Measurements from ENCODE around the gene ARHGEF37.
"Not testable (repeated sequence)": the region's sequence is repeated elsewhere in the genome, so short reads cannot be mapped to it uniquely, and the experiment has no call there.

The ARHGEF37 gene

GRCh38 chr5:149572170-149572569, 9.1 kb upstream of the ARHGEF37 start:
- no peak for DNase-seq

GRCh38 chr5:149572576-149573231, 8.6 kb upstream of the ARHGEF37 start:
- DNase-seq = no peak

GRCh38 chr5:149575131-149575530, 6.2 kb upstream of the ARHGEF37 start:
- DNase-seq = no peak

- DNase-seq = no peak
Observed at GRCh38 chr5:149576021-149576420, 5.3 kb upstream of the ARHGEF37 start.

GRCh38 chr5:149578896-149579295, 2.4 kb upstream of the ARHGEF37 start:
- no peak for DNase-seq

GRCh38 chr5:149580808-149581191, 498 bp upstream of the ARHGEF37 start:
- DNase-seq = no peak

- no peak for DNase-seq
Observed at GRCh38 chr5:149581931-149582768, 852 bp downstream of the ARHGEF37 start.

- no peak for DNase-seq
Observed at GRCh38 chr5:149583394-149583793, 2.1 kb downstream of the ARHGEF37 start.

- DNase-seq = no peak
Observed at GRCh38 chr5:149584121-149584520, 2.8 kb downstream of the ARHGEF37 start.

GRCh38 chr5:149585910-149586309, 4.6 kb downstream of the ARHGEF37 start:
- no peak for DNase-seq

- no peak for DNase-seq
Observed at GRCh38 chr5:149586708-149587318, 5.5 kb downstream of the ARHGEF37 start.

GRCh38 chr5:149588936-149589335, 7.6 kb downstream of the ARHGEF37 start:
- DNase-seq = no peak

GRCh38 chr5:149593370-149593769, 12.1 kb downstream of the ARHGEF37 start:
- DNase-seq = no peak

- no peak for DNase-seq
Observed at GRCh38 chr5:149594206-149594895, 13.1 kb downstream of the ARHGEF37 start.

GRCh38 chr5:149595105-149595504, 13.8 kb downstream of the ARHGEF37 start:
- not testable (repeated sequence) for DNase-seq

GRCh38 chr5:149596712-149597111, 15.4 kb downstream of the ARHGEF37 start:
- DNase-seq = no peak

GRCh38 chr5:149597618-149598017, 16.3 kb downstream of the ARHGEF37 start:
- DNase-seq = no peak

GRCh38 chr5:149598234-149598633, 16.9 kb downstream of the ARHGEF37 start:
- DNase-seq = not testable (repeated sequence)

GRCh38 chr5:149598966-149599365, 17.7 kb downstream of the ARHGEF37 start:
- DNase-seq = no peak

GRCh38 chr5:149599375-149599774, 18.1 kb downstream of the ARHGEF37 start:
- no peak for DNase-seq

- no peak for DNase-seq
Observed at GRCh38 chr5:149600932-149601331, 19.6 kb downstream of the ARHGEF37 start.

- no peak for DNase-seq
Observed at GRCh38 chr5:149603210-149603609, 21.9 kb downstream of the ARHGEF37 start.

- DNase-seq = no peak
Observed at GRCh38 chr5:149603920-149604319, 22.6 kb downstream of the ARHGEF37 start.

Data from NCI-H748 treated with DMSO at 0.1 percent for 48 hours (cell line).